GM12878 (cell line): ENCODE measurements around the gene NT5DC3. TPM values are rescaled to one million over a fixed set of nuclear protein-coding genes. Genes with fewer than 3 reads are reported as not detected.

Experiments used
- ATAC-seq: fragments of 200-7000 bp; cut with Tn5 transposase; 3 replicates; pipeline ENCODE4 v1.9.1; 2020; ENCODE audit warnings: mild to moderate bottlenecking, moderate library complexity
- BruUV-seq: library from RNA; stranded (reverse); fragments of 400-500 nt; replicated peaks from 2 replicates; lab custom pipeline; 2021; lab: Mats Ljungman, UMichigan
- CTCF ChIA-PET: fragments of 300-600 bp; sonication (Branson Sonifier 250); formaldehyde crosslinking; extraction: SDS; loops from one replicate; lab custom pipeline; 2021; ENCODE audit warnings: inconsistent platforms; lab: Yijun Ruan, JAX
- POLR2A ChIA-PET: fragments of 350-600 bp; formaldehyde crosslinking; extraction: SDS; loops from one replicate; lab custom pipeline; 2021; ENCODE audit warnings: inconsistent platforms; lab: Charles Lee
- RAD21 ChIA-PET: fragments of 300-600 bp; sonication (Branson Sonifier 250); formaldehyde crosslinking; loops from one replicate; lab custom pipeline; 2023; ENCODE audit warnings: antibody characterized with exemption; ENCODE audit not compliant: unreplicated experiment; lab: Charles Lee
- SMC1A ChIA-PET: fragments of 300-600 bp; sonication (Branson Sonifier 250); formaldehyde crosslinking; loops from one replicate; lab custom pipeline; 2023; ENCODE audit not compliant: unreplicated experiment, uncharacterized antibody; lab: Charles Lee
- DNase-seq: peaks from one replicate; pipeline ENCODE4 v3.0.0-alpha.2; 2011; ENCODE audit warnings: low read depth, low spot score
- FAIRE-seq: peaks from 3 replicates; lab custom pipeline; 2011; peaks lifted over from hg19 to GRCh38; lab: Jason Lieb, UNC
- H2AFZ ChIP-seq: 2 replicates; pipeline ENCODE4 v1.6.0; 2011; ENCODE audit warnings: low read depth, low read length, control low read depth; ENCODE audit not compliant: control insufficient read depth
- H3K27ac ChIP-seq: 2 replicates; pipeline ENCODE4 v1.5.1; 2011; ENCODE audit warnings: control low read depth; ENCODE audit not compliant: control insufficient read depth, insufficient read depth
- H3K27me3 ChIP-seq, 2 experiments: replicated peaks in 1 of 2; 2 replicates each; pipeline versions ENCODE4 v1.6.0 to v1.6.1; 2011; ENCODE audit warnings: low read length in 1 of 2; ENCODE audit not compliant: control insufficient read depth in 2 of 2, insufficient read depth in 2 of 2
- H3K36me3 ChIP-seq, 2 experiments: 2 replicates each; pipeline ENCODE4 v1.5.1; 2011; ENCODE audit warnings: low read length in 1 of 2; ENCODE audit not compliant: control insufficient read depth in 2 of 2, insufficient read depth in 2 of 2
- H3K4me1 ChIP-seq: 2 replicates; pipeline ENCODE4 v1.6.1; 2011; ENCODE audit warnings: mild to moderate bottlenecking, low read length, moderate library complexity, mixed read lengths; ENCODE audit not compliant: control insufficient read depth, insufficient read depth
- H3K4me2 ChIP-seq: 2 replicates; pipeline ENCODE4 v1.6.0; 2011; ENCODE audit warnings: control low read depth; ENCODE audit not compliant: control insufficient read depth, insufficient read depth
- H3K4me3 ChIP-seq: fragments of 200-600 bp; sonication (generic); 2 replicates; pipeline ENCODE4 v1.5.1; 2016
- H3K79me2 ChIP-seq: 2 replicates; pipeline ENCODE4 v1.6.0; 2011; ENCODE audit warnings: low read length; ENCODE audit not compliant: control insufficient read depth, insufficient read depth
- H3K9ac ChIP-seq: 2 replicates; pipeline ENCODE4 v1.8.0; 2011; ENCODE audit warnings: low read length, control low read depth, mixed read lengths; ENCODE audit not compliant: control insufficient read depth, insufficient read depth
- H3K9me3 ChIP-seq: replicated peaks from 3 replicates; pipeline ENCODE4 v1.5.1; 2011; ENCODE audit warnings: mild to moderate bottlenecking, low read length; ENCODE audit not compliant: control insufficient read depth, insufficient read depth
- H4K20me1 ChIP-seq: 2 replicates; pipeline ENCODE4 v1.6.0; 2011; ENCODE audit not compliant: control insufficient read depth, insufficient read depth
- BHLHE40 ChIP-seq, 2 experiments: fragments of 450-650 bp in 1 of 2; IDR thresholded peaks; 2 replicates each; pipeline ENCODE4 v1.6.1; 2011 to 2017; ENCODE audit warnings: low read depth in 2 of 2, borderline replicate concordance in 1 of 2, improper control_type of control experiment in 1 of 2, low read length in 1 of 2, mild to moderate bottlenecking in 1 of 2
- CEBPB ChIP-seq, 2 experiments: fragments of 150-350 bp in 1 of 2; IDR thresholded peaks; 2 replicates each; pipeline ENCODE4 v1.6.1; 2012 to 2014; ENCODE audit warnings: low read depth in 2 of 2, low read length in 2 of 2, borderline replicate concordance in 1 of 2, inconsistent platforms in 1 of 2
- CREM ChIP-seq: IDR thresholded peaks from 2 replicates; pipeline ENCODE4 v1.6.1; 2014; ENCODE audit warnings: antibody characterized with exemption, low read depth
- KDM1A ChIP-seq: fragments of 200-600 bp; sonication (generic); IDR thresholded peaks from 2 replicates; pipeline ENCODE4 v1.6.1; 2016; ENCODE audit warnings: borderline replicate concordance
- MEF2B ChIP-seq: fragments of 450-650 bp; IDR thresholded peaks from 2 replicates; pipeline ENCODE4 v1.6.1; 2018; ENCODE audit warnings: mild to moderate bottlenecking, moderate library complexity; ENCODE audit not compliant: partially characterized antibody, poor library complexity, severe bottlenecking
- MTA2 ChIP-seq: fragments of 450-650 bp; IDR thresholded peaks from 2 replicates; pipeline ENCODE4 v1.6.1; 2016; ENCODE audit warnings: low read depth, mild to moderate bottlenecking, moderate library complexity
- MXI1 ChIP-seq: fragments of 150-350 bp; IDR thresholded peaks from 2 replicates; pipeline ENCODE4 v1.6.1; 2011; ENCODE audit warnings: low read depth, mild to moderate bottlenecking, inconsistent platforms, low read length, improper control_type of control experiment
- NFXL1 ChIP-seq: fragments of 450-650 bp; IDR thresholded peaks from 2 replicates; pipeline ENCODE4 v1.6.1; 2017; ENCODE audit warnings: antibody characterized with exemption, mild to moderate bottlenecking, borderline replicate concordance
- RUNX3 ChIP-seq: IDR thresholded peaks from 2 replicates; pipeline ENCODE4 v1.6.1; 2012; ENCODE audit warnings: low read length, inconsistent platforms
- TCF7 ChIP-seq: IDR thresholded peaks from 2 replicates; pipeline ENCODE4 v1.6.1; 2014; ENCODE audit warnings: antibody characterized with exemption, borderline replicate concordance
- ZBED1 ChIP-seq: IDR thresholded peaks from 2 replicates; pipeline ENCODE4 v1.6.1; 2016; ENCODE audit warnings: borderline replicate concordance
- ZSCAN29 ChIP-seq: fragments of 450-650 bp; IDR thresholded peaks from 2 replicates; pipeline ENCODE4 v1.6.1; 2017; ENCODE audit warnings: mild to moderate bottlenecking, moderate library complexity
- WGBS: methylation state at CpG from one replicate; pipeline ENCODE4 v1.1.6; 2016; ENCODE audit warnings: low lambda C conversion rate; ENCODE audit not compliant: insufficient replicate concordance, insufficient coverage; ENCODE audit errors: missing lambda C conversion rate; 5-methylcytosine and 5-hydroxymethylcytosine counted together
- in situ Hi-C: fragments of 300-500 bp; cut with MboI; formaldehyde crosslinking; loops from 9 replicates; pipeline ENCODE4 v1.14.3; 2018; ENCODE audit warnings: mixed read lengths
- intact Hi-C: fragments of 100-400 bp; cut with micrococcal nuclease; formaldehyde crosslinking; loops from one replicate; pipeline ENCODE4 v1.14.2; 2022; ENCODE audit not compliant: unreplicated experiment
- polyA plus RNA-seq, 11 experiments: library from polyadenylated mRNA; depleted of rRNA in 4 of 11; unstranded in 6 of 11; stranded (reverse) in 5 of 11; fragments of >200 nt; fragmentation: Nextera tagmentation in 4 of 11; fragmentation: Illumina TruSeq in 1 of 11; extraction: Ambion mirVana in 4 of 11; extraction: Trizol in 1 of 11; gene quantifications; 1 replicate in 1 of 11; 2 replicates in 10 of 11; pipeline versions ENCODE4 v1.2.1 to v1.2.3, GENCODE V29; 2011 to 2016; ENCODE audit warnings: inconsistent platforms in 2 of 11, missing spikeins in 2 of 11, low read depth in 1 of 11
- total RNA-seq, 4 experiments: library from RNA; depleted of rRNA in 3 of 4; stranded (reverse); fragments of >200 nt in 3 of 4; fragmentation: Illumina TruSeq in 1 of 4; extraction: Trizol in 1 of 4; gene quantifications; 2 replicates each; pipeline versions ENCODE4 v1.2.1 to v1.2.3, GENCODE V29; 2013 to 2021
- TF ChIP-seq, protein P1 (sequence below): fragments of 450-650 bp; formaldehyde crosslinking; IDR thresholded peaks from 2 replicates; pipeline ENCODE4 v1.4.0; 2020; ENCODE audit warnings: mild to moderate bottlenecking, moderate library complexity
- TF ChIP-seq, protein P2 (sequence below), 3 experiments: IDR thresholded peaks in 2 of 3; conservative IDR thresholded peaks in 1 of 3; 2 replicates each; pipeline ENCODE4 v1.5.1; 2011; ENCODE audit warnings: low read depth in 3 of 3, low read length in 3 of 3, mild to moderate bottlenecking in 3 of 3, control low read depth in 2 of 3, moderate library complexity in 2 of 3, inconsistent platforms in 1 of 3, mixed read lengths in 1 of 3; ENCODE audit not compliant: control insufficient read depth in 2 of 3, insufficient read depth in 1 of 3; ENCODE audit errors: extremely low read depth in 1 of 3

NT5DC3 gene
- total and polyA plus RNA-seq, 10 of the 15 experiments (the other 5 are each of a cell fraction or from before 2014, with no cell fraction given): 2.0 to 12.4 (median 5.9) TPM

DNA sequence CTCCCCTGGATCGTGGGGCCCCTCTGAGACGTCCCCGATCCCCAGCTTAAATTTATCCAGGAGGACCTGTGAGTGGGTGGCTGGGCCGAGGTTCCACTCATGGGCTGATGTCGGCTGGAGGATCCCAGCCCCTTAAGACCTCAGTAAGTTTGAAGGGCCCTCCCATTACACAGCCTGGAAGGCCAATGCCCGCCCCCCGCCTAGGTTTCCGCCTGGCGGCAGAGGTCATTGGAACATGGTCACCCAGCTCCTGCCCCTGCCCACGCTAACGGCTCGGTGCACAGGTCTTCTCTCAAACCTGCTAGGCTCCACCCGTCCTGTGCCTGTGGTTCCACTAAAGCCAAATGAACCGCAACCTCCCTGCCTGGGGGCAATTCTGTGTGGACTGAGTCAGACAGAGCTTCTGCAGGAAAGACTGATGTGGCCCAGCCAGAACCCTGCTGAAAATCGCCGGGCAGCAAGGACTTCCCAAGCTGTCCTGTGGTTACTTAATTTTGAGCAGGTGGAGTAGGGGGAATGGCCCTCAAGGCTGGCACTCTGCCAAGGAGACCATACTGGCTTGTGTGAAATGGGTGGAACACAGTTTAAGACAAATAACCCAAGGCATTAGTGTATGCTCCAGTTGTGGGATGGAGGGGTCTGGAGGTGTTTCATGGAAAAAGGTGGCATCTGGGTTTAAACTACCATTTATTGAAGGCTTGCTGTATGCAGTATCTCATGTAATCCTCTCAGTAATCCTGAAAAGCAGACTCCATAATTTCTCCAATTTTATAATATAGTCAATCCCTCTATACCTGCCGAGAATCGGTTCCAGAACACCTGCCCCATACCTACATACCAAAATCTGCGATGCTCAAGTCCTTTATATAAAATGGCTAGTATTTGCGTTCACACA lies 903 bp upstream of the NT5DC3 start:
- H3K4me3 ChIP-seq: peak overlapping the region; percentile 78
- ATAC-seq (peak; percentile 56), FAIRE-seq (no peak), DNase-seq (no peak)
- CTCF ChIA-PET: interaction anchor here (1.8 to 2.5 kb wide), 2 partner anchors 10 to 267 kb away, joined by 4 to 9 read pairs; no protein-coding TSS in a partner anchor
- SMC1A ChIA-PET: interaction anchor here (0.6 to 1.1 kb wide), 7 partner anchors 10 to 86 kb away, joined by 3 to 5 read pairs (median 3); no protein-coding TSS in a partner anchor
- H2AFZ ChIP-seq: peak overlapping the region; percentile 76
- no peaks in the 10 kb centered on the region for H3K27me3 ChIP-seq
- H4K20me1 ChIP-seq: no peaks in the 10 kb centered on the region
- intact Hi-C loops: loop anchor here (10.0 kb wide), 1 partner anchor 267 kb away; no protein-coding TSS in a partner anchor
- 42% methylated on average over 20 of the region's 20 CpGs for WGBS
- peaks cover 8% of the 10 kb centered on the region for H3K4me1 ChIP-seq
- POLR2A ChIA-PET: interaction anchor here (0.5 to 1.8 kb wide), 6 partner anchors 10 to 445 kb away, joined by 3 to 7 read pairs (median 4); partner anchors contain the start of gene TDG
- no TSS peak for BruUV-seq
- H3K4me2 ChIP-seq: peak overlapping the region; percentile 92
- in situ Hi-C loops: no loop called here
- peaks cover 4% of the 10 kb centered on the region; the same call in 1 of the 2 replicates for H3K79me2 ChIP-seq
- H3K27ac ChIP-seq: no peak overlapping the region
- no peaks in the 10 kb centered on the region for H3K36me3 ChIP-seq
- no peaks in the 10 kb centered on the region for H3K9me3 ChIP-seq
- H3K9ac ChIP-seq: peak overlapping the region; percentile 20; the same call in 1 of the 2 replicates
- RAD21 ChIA-PET: interaction anchor here (0.6 to 0.9 kb wide), 3 partner anchors 10 to 219 kb away, joined by 3 read pairs; no protein-coding TSS in a partner anchor
- TF ChIP-seq RUNX3: peak; percentile 35
- peak in 1 of 2 experiments; percentile 31; a peak in 1 of 4 replicates for TF ChIP-seq BHLHE40 (IDR thresholded peaks at IDR 0.05; ENCODE audit: borderline replicate concordance in 1 of 2, low read depth in 2 of 2, low read length in 1 of 2)
- TF ChIP-seq, protein P1, sequence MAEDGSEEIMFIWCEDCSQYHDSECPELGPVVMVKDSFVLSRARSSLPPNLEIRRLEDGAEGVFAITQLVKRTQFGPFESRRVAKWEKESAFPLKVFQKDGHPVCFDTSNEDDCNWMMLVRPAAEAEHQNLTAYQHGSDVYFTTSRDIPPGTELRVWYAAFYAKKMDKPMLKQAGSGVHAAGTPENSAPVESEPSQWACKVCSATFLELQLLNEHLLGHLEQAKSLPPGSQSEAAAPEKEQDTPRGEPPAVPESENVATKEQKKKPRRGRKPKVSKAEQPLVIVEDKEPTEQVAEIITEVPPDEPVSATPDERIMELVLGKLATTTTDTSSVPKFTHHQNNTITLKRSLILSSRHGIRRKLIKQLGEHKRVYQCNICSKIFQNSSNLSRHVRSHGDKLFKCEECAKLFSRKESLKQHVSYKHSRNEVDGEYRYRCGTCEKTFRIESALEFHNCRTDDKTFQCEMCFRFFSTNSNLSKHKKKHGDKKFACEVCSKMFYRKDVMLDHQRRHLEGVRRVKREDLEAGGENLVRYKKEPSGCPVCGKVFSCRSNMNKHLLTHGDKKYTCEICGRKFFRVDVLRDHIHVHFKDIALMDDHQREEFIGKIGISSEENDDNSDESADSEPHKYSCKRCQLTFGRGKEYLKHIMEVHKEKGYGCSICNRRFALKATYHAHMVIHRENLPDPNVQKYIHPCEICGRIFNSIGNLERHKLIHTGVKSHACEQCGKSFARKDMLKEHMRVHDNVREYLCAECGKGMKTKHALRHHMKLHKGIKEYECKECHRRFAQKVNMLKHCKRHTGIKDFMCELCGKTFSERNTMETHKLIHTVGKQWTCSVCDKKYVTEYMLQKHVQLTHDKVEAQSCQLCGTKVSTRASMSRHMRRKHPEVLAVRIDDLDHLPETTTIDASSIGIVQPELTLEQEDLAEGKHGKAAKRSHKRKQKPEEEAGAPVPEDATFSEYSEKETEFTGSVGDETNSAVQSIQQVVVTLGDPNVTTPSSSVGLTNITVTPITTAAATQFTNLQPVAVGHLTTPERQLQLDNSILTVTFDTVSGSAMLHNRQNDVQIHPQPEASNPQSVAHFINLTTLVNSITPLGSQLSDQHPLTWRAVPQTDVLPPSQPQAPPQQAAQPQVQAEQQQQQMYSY (CRISPR knock-in tag): no peak
- TF ChIP-seq KDM1A: no peak
- TF ChIP-seq ZSCAN29: no peak
- no peak for TF ChIP-seq TCF7
- no peak for TF ChIP-seq NFXL1
- no peak for TF ChIP-seq CREM
- TF ChIP-seq MEF2B: no peak
- no peak for TF ChIP-seq ZBED1
- no peak for TF ChIP-seq CEBPB (IDR thresholded peaks at IDR 0.05; ENCODE audit: borderline replicate concordance in 1 of 2, low read depth in 2 of 2, low read length in 2 of 2)
- no peak for TF ChIP-seq MXI1
- TF ChIP-seq MTA2: 0 out of 2 replicates have a peak, but pooled peaks have one; percentile 16
- TF ChIP-seq, protein P2, sequence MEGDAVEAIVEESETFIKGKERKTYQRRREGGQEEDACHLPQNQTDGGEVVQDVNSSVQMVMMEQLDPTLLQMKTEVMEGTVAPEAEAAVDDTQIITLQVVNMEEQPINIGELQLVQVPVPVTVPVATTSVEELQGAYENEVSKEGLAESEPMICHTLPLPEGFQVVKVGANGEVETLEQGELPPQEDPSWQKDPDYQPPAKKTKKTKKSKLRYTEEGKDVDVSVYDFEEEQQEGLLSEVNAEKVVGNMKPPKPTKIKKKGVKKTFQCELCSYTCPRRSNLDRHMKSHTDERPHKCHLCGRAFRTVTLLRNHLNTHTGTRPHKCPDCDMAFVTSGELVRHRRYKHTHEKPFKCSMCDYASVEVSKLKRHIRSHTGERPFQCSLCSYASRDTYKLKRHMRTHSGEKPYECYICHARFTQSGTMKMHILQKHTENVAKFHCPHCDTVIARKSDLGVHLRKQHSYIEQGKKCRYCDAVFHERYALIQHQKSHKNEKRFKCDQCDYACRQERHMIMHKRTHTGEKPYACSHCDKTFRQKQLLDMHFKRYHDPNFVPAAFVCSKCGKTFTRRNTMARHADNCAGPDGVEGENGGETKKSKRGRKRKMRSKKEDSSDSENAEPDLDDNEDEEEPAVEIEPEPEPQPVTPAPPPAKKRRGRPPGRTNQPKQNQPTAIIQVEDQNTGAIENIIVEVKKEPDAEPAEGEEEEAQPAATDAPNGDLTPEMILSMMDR (IDR thresholded peaks at IDR 0.05 in 2 of 3, conservative IDR thresholded peaks at IDR 0.05 in 1 of 3; ENCODE audit: control insufficient read depth in 2 of 3, extremely low read depth in 1 of 3, insufficient read depth in 1 of 3, low read depth in 3 of 3, low read length in 3 of 3): no peak
